ENCODE measurements around the gene ZNF205. TPM values are rescaled to one million over a fixed set of nuclear protein-coding genes. Genes with fewer than 3 reads are reported as not detected.

ZNF205 gene
- total and polyA plus RNA-seq, 9 of the 15 experiments (the other 6 are each of a cell fraction or from before 2014, with no cell fraction given) = 2.4 to 11.8 (median 5.1) TPM; not detected in 2

GRCh38 chr16:3134338-3135125, 22.1 kb downstream of the ZNF205 start, which contains the start of gene ZNF213 (continued):
- TF ChIP-seq ID3 (CRISPR knock-in tag; IDR thresholded peaks at IDR 0.05) (no peak), ID3 (tag; IDR thresholded peaks at IDR 0.05) (no peak), U2AF1 (optimal IDR thresholded peaks at IDR 0.05; ENCODE audit: low read depth, low read length) (no peak), RFX7 (CRISPR knock-in tag; IDR thresholded peaks at IDR 0.05) (no peak), CREBBP (IDR thresholded peaks at IDR 0.05; ENCODE audit: low read depth, low read length) (no peak), MBD2 (IDR thresholded peaks at IDR 0.05; ENCODE audit: borderline replicate concordance, low read depth) (peak; percentile 89), GTF2E2 (tag; IDR thresholded peaks at IDR 0.05) (no peak), ZNF134 (CRISPR knock-in tag; conservative IDR thresholded peaks at IDR 0.05) (no peak), ZNF347 (CRISPR knock-in tag; IDR thresholded peaks at IDR 0.05; ENCODE audit: low read depth) (no peak), SPI1 (IDR thresholded peaks at IDR 0.05; ENCODE audit: borderline replicate concordance, low read depth, low read length) (peak; percentile 3; the same call in 1 of the 2 replicates), U2AF2 (optimal IDR thresholded peaks at IDR 0.05; ENCODE audit: low read depth, low read length) (no peak), ZNF354B (CRISPR knock-in tag; IDR thresholded peaks at IDR 0.05) (no peak), BACH1 (tag; IDR thresholded peaks at IDR 0.05) (no peak), JUND (IDR thresholded peaks at IDR 0.05; ENCODE audit: borderline replicate concordance, low read depth, low read length) (peak; percentile 43; the same call in 1 of the 2 replicates), JUND (tag; IDR thresholded peaks at IDR 0.05; ENCODE audit: borderline replicate concordance, low read depth, low read length) (no peak; the same call in 2 of the 3 replicates), ZNF197 (CRISPR knock-in tag; IDR thresholded peaks at IDR 0.05; ENCODE audit: low read depth) (no peak), GABPA (tag; conservative IDR thresholded peaks at IDR 0.05; ENCODE audit: low read depth) (peak; percentile 96), CHD7 (IDR thresholded peaks at IDR 0.05; ENCODE audit: low read depth, low read length) (no peak)
